K562 (cell line): ENCODE measurements around the gene DTNBP1. TPM values are rescaled to one million over a fixed set of nuclear protein-coding genes. Genes with fewer than 3 reads are reported as not detected.

ENCODE experiments used
- ATF3 ChIP-seq, 2 experiments: fragments of 450-650 bp in 1 of 2; sonication (generic) in 1 of 2; formaldehyde crosslinking in 1 of 2; IDR thresholded peaks in 1 of 2; conservative IDR thresholded peaks in 1 of 2; 2 replicates each; pipeline versions ENCODE4 v1.6.1 to v1.8.1; 2016 to 2023; ENCODE audit warnings: mild to moderate bottlenecking in 2 of 2, moderate library complexity in 2 of 2, inconsistent platforms in 1 of 2, missing genetic modification reagents in 1 of 2
- CBX2 ChIP-seq: fragments of 200-600 bp; sonication (generic); IDR thresholded peaks from one replicate; pipeline ENCODE4 v1.6.1; 2012; ENCODE audit warnings: mild to moderate bottlenecking, low read length, inconsistent platforms; ENCODE audit not compliant: insufficient read depth, poor library complexity, severe bottlenecking
- CEBPZ ChIP-seq: fragments of 150-350 bp; IDR thresholded peaks from 2 replicates; pipeline ENCODE4 v1.6.1; 2014; ENCODE audit warnings: low read depth, mild to moderate bottlenecking, low read length, borderline replicate concordance
- CHCHD3 ChIP-seq: fragments of 250-450 bp; sonication (Bioruptor Pico); IDR thresholded peaks from 2 replicates; pipeline ENCODE4 v2.1.2; 2022; ENCODE audit warnings: mild to moderate bottlenecking
- CTCFL ChIP-seq: IDR thresholded peaks from 2 replicates; pipeline ENCODE4 v1.6.1; 2011; ENCODE audit warnings: borderline replicate concordance, low read depth, mild to moderate bottlenecking, moderate library complexity, low read length; ENCODE audit not compliant: insufficient read depth, poor library complexity, severe bottlenecking
- DACH1 ChIP-seq: fragments of 450-650 bp; IDR thresholded peaks from 2 replicates; pipeline ENCODE4 v1.6.1; 2018; ENCODE audit not compliant: partially characterized antibody
- GATAD2B ChIP-seq: fragments of 450-650 bp; IDR thresholded peaks from 2 replicates; pipeline ENCODE4 v1.6.1; 2017; ENCODE audit warnings: mild to moderate bottlenecking, borderline replicate concordance
- MAFF ChIP-seq: IDR thresholded peaks from 2 replicates; pipeline ENCODE4 v1.6.1; 2012; ENCODE audit warnings: low read length, improper control_type of control experiment
- MCM3 ChIP-seq: fragments of 450-650 bp; IDR thresholded peaks from 2 replicates; pipeline ENCODE4 v1.6.1; 2016
- PML ChIP-seq: IDR thresholded peaks from 2 replicates; pipeline ENCODE4 v1.6.1; 2012; ENCODE audit warnings: low read length, inconsistent platforms
- POLR2AphosphoS2 ChIP-seq: IDR thresholded peaks from 2 replicates; pipeline ENCODE4 v1.6.1; 2012; ENCODE audit warnings: low read length, improper control_type of control experiment
- POLR2B ChIP-seq: fragments of 450-650 bp; IDR thresholded peaks from 2 replicates; pipeline ENCODE4 v1.6.1; 2018; ENCODE audit warnings: low read depth; ENCODE audit not compliant: partially characterized antibody
- RBFOX2 ChIP-seq: fragments of 200-400 bp; formaldehyde crosslinking; IDR thresholded peaks from 2 replicates; pipeline ENCODE4 v1.6.1; 2017; ENCODE audit warnings: low read depth, mild to moderate bottlenecking, low read length, moderate library complexity
- SAFB ChIP-seq: fragments of 200-400 bp; formaldehyde crosslinking; IDR thresholded peaks from 2 replicates; pipeline ENCODE4 v1.6.1; 2017; ENCODE audit warnings: low read depth, low read length, borderline replicate concordance
- ZNF212 ChIP-seq: fragments of 450-650 bp; formaldehyde crosslinking; IDR thresholded peaks from 2 replicates; pipeline ENCODE4 v1.4.0; 2020; ENCODE audit warnings: mild to moderate bottlenecking
- ZNF354B ChIP-seq: fragments of 250-450 bp; sonication (Bioruptor Pico); IDR thresholded peaks from 2 replicates; pipeline ENCODE4 v1.4.0; 2020
- ZNF592 ChIP-seq: fragments of 450-650 bp; IDR thresholded peaks from 2 replicates; pipeline ENCODE4 v1.6.1; 2017; ENCODE audit warnings: antibody characterized with exemption, mild to moderate bottlenecking
- ZZZ3 ChIP-seq: fragments of 450-650 bp; IDR thresholded peaks from 2 replicates; pipeline ENCODE4 v1.6.1; 2016; ENCODE audit warnings: antibody characterized with exemption, mild to moderate bottlenecking, moderate library complexity
- polyA plus RNA-seq, 8 experiments: library from polyadenylated mRNA; depleted of rRNA in 4 of 8; stranded (reverse) in 5 of 8; unstranded in 3 of 8; fragments of >200 nt; fragmentation: Nextera tagmentation in 2 of 8; fragmentation: Illumina TruSeq in 1 of 8; extraction: Ambion mirVana in 2 of 8; extraction: Trizol in 1 of 8; gene quantifications; 2 replicates each; pipeline versions ENCODE4 v1.2.1 to v1.2.3, GENCODE V29; 2011 to 2014; ENCODE audit warnings: inconsistent platforms in 1 of 8, missing spikeins in 1 of 8
- total RNA-seq, 7 experiments: library from RNA; depleted of rRNA in 6 of 7; stranded (reverse); fragments of >200 nt in 6 of 7; fragmentation: Illumina TruSeq in 2 of 7; extraction: Trizol in 2 of 7; gene quantifications; 2 replicates each; pipeline versions ENCODE4 v1.2.1 to v1.2.3, GENCODE V29; 2011 to 2021; ENCODE audit warnings: low replicate concordance in 1 of 7

DTNBP1 gene
- total and polyA plus RNA-seq, 9 of the 15 experiments (the other 6 are each of a cell fraction or from before 2014, with no cell fraction given), result 16.7 to 54.5 (median 21.4) TPM

GRCh38 chr6:15509335-15509933 is 153.4 kb downstream of the DTNBP1 start (continued):
- no peak for TF ChIP-seq CEBPZ
- 0 out of 2 replicates have a peak, but pooled peaks have one; percentile 31 for TF ChIP-seq GATAD2B
- peak; percentile 82 for TF ChIP-seq ATF3 (IDR thresholded peaks at IDR 0.05)
- TF ChIP-seq ATF3 (CRISPR knock-in tag; conservative IDR thresholded peaks at IDR 0.05), result no peak
- no peak for TF ChIP-seq MCM3
- TF ChIP-seq POLR2AphosphoS2, result no peak
- TF ChIP-seq CHCHD3, result no peak
- TF ChIP-seq ZZZ3, result no peak
- TF ChIP-seq DACH1, result peak; percentile 41
- no peak for TF ChIP-seq ZNF212 (CRISPR knock-in tag)
- peak; percentile 52 for TF ChIP-seq RBFOX2
- TF ChIP-seq ZNF592, result peak; percentile 96
- no peak for TF ChIP-seq PML
- TF ChIP-seq MAFF, result no peak
- no peak for TF ChIP-seq ZNF354B (CRISPR knock-in tag)
- no peak for TF ChIP-seq CBX2
- TF ChIP-seq CTCFL, result no peak
- TF ChIP-seq SAFB, result no peak
- peak; percentile 36 for TF ChIP-seq POLR2B
